NT2/D1 (cell line): Measurements from ENCODE around the gene LCP2.

Source experiments
- SUZ12 ChIP-seq: IDR thresholded peaks from 2 replicates; pipeline ENCODE4 v1.6.1; 2011; ENCODE audit not compliant: insufficient read length, insufficient read depth; ENCODE audit errors: extremely low read depth
- YY1 ChIP-seq: IDR thresholded peaks from 2 replicates; pipeline ENCODE4 v1.6.1; 2011; ENCODE audit not compliant: insufficient read length, insufficient read depth
- ZNF274 ChIP-seq: IDR thresholded peaks from 2 replicates; pipeline ENCODE4 v1.6.1; 2011; ENCODE audit warnings: mild to moderate bottlenecking, low read depth, low read length

DNA sequence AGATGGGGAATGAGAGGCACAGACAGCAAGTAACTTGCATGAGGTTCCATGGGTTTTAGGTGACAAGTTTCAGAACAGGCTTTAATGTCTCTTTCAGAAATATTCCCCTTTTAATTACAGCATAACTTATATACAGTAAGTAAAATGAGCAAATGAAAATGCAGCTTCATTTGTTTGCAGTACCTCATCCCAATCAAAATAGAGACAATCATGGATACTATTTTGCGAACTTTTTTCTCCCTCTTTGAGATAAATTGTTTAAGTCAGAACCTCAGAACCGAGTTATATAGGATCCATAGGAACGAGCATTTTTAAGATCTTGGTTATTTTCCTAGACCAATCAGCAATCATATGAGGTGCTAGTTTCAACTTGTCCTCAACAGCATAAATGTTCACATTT, 3.5 kb downstream of the LCP2 start:
- TF ChIP-seq ZNF274 (no peak), YY1 (no peak), SUZ12 (no peak)
